HUES48 (cell line): ENCODE results near the gene CARS1.

Experiments used
- H3K27ac ChIP-seq: one replicate; pipeline ENCODE4 v1.7.0; 2013; ENCODE audit warnings: low read depth, low read length, inconsistent platforms
- H3K27me3 ChIP-seq: 2 replicates; pipeline ENCODE4 v1.6.1; 2013; ENCODE audit warnings: mild to moderate bottlenecking, low read length; ENCODE audit not compliant: control insufficient read depth, insufficient read depth
- H3K36me3 ChIP-seq: 2 replicates; pipeline ENCODE4 v1.6.1; 2013; ENCODE audit warnings: low read length; ENCODE audit not compliant: control insufficient read depth, insufficient read depth
- H3K4me1 ChIP-seq: 2 replicates; pipeline ENCODE4 v1.6.1; 2013; ENCODE audit warnings: mild to moderate bottlenecking, low read length; ENCODE audit not compliant: control insufficient read depth, insufficient read depth
- H3K4me3 ChIP-seq: 2 replicates; pipeline ENCODE4 v1.5.1; 2013; ENCODE audit warnings: mild to moderate bottlenecking, low read depth, low read length
- H3K9ac ChIP-seq: 2 replicates; pipeline ENCODE4 v1.6.1; 2013; ENCODE audit warnings: mild to moderate bottlenecking, low read depth, low read length, moderate library complexity
- H3K9me3 ChIP-seq: 2 replicates; pipeline ENCODE4 v1.6.1; 2013; ENCODE audit warnings: low read length; ENCODE audit not compliant: control insufficient read depth, insufficient read depth

Gene CARS1

DNA sequence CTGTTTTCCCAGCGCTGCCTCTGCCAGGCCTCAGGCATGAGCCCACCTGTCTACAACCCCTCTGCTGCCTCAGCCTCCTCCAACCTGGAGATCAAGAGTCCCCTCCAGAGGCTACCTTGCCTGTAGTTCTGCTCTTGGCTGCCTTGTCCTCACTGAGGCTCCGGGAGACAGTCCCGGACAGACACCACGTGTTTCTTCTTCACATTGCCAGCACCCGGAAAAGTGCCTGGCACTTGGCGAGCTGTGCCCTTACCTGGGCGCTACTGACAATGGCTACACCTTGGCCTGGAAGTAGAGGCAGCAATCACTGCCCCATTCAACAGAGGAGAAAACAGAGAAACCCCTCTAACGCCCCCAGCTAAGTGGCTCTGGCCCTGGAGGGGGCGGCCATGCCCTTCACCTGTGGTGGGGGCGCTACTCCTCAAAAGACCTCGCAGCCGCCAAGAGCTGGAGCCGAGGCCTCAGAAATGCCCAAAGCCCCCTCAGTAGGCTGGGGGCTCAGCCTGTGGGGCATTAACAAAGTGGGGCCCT, 62.1 kb downstream of the CARS1 start:
- no peak overlapping the region for H3K27ac ChIP-seq
- H3K27me3 ChIP-seq = no peaks in the 10 kb centered on the region
- H3K4me1 ChIP-seq = peaks cover 5% of the 10 kb centered on the region
- no peak overlapping the region for H3K4me3 ChIP-seq
- H3K9me3 ChIP-seq = no peaks in the 10 kb centered on the region
- peaks cover 3% of the 10 kb centered on the region for H3K36me3 ChIP-seq
- H3K9ac ChIP-seq = no peak overlapping the region

DNA sequence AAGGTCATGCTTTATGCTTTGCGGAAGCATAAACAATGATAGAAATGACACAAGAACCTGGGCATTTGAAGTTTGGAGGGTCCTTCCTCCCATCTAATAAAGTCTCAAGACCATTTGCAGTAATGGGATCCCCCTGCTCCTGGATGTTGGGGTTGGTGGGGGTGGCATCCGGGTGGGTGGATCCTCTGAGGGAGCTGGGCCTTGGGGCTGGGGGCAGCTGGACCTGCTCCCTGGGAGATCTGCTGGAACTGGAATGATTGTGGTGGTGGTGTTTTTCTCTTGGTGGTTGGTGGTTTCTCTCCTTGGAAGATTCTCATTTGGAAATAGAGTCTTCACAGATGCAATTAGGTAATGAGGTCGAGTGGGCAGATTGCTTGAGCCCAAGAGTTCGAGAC, 62.9 kb downstream of the CARS1 start:
- Histone ChIP-seq H3K9me3 (no peaks in the 10 kb centered on the region), H3K27ac (no peak overlapping the region), H3K4me1 (peaks cover 12% of the 10 kb centered on the region)

DNA sequence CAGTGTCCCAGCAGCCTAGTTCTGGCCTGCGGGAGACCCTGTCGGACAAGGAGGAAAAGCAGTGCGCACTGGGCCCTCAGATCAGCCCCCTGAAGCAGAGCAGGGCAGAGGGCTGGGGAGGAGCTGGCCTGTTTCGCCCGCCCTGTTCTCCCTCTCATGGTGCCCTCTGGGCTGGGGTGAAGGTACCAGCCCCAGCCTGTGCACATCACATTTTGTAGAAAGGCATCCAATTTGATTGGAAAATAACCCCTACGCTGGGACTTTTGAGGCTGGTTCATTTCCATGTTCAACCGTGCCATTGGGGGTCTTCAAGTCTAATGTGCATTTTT, 64.3 kb downstream of the CARS1 start:
- no peaks in the 10 kb centered on the region for H3K9me3 ChIP-seq
- peak overlapping the region; percentile 90 for H3K27ac ChIP-seq
- H3K36me3 ChIP-seq = peaks cover 3% of the 10 kb centered on the region; the same call in 1 of the 2 replicates
- no peaks in the 10 kb centered on the region for H3K27me3 ChIP-seq
- H3K4me1 ChIP-seq = peaks cover 26% of the 10 kb centered on the region
- H3K9ac ChIP-seq = peak overlapping the region; percentile 91
- peak overlapping the region; percentile 98 for H3K4me3 ChIP-seq

More for the DNA sequence above, 62.9 kb downstream of the CARS1 start:
- no peaks in the 10 kb centered on the region for H3K27me3 ChIP-seq
- no peak overlapping the region for H3K9ac ChIP-seq
- H3K4me3 ChIP-seq = no peak overlapping the region
- H3K36me3 ChIP-seq = no peaks in the 10 kb centered on the region

DNA sequence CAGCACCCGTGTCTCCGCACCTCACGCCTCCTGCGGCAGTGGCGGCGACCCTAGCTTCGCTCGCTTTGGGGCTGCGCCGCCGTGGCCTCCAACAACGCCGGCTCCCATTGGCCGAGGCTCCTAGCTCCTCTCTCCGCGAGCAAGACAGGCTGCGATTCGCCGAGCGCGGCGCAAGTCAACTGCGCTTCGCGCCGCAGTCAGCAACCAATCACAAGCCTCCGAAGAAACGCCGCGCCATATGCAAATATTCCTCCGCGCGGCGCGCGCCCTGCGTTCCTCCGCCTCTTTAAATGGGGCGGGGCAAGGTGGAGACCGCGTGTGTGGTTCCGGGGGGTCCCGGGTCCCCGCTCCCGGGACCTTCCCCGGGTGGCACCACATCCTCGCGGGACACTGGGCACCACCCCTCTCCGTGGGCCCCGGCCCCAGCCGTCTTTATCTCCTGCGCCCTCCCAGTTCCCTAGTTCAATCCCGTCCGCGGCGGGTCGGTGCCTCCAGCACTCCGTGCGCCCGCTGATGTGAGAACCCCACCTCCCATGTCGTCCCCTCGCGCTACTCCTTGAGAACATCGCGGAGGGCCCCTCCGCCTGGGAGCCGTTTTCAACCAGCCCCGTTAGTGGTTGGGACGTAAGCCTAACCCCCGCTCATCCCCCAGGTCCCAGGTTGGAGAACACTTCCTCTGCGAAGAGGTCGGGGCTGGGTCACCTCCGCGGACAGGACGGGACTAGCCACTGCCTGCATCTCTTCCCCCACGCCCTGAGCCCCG, 64.8 kb downstream of the CARS1 start, which contains the start of gene NAP1L4:
Gene NAP1L4 (minus strand): TSS at position 96 of the 763 bp plus-strand sequence. CDS start 13,109 bp downstream, outside the sequence.
- Histone ChIP-seq H3K36me3 (peaks cover 8% of the 10 kb centered on the region; the same call in 1 of the 2 replicates), H3K27ac (peak within 1 kb of the TSS; percentile 91), H3K9ac (peak within 1 kb of the TSS; percentile 91), H3K4me1 (peaks cover 29% of the 10 kb centered on the region), H3K27me3 (no peaks in the 10 kb centered on the region), H3K4me3 (peak within 1 kb of the TSS; percentile 98), H3K9me3 (no peaks in the 10 kb centered on the region)

DNA sequence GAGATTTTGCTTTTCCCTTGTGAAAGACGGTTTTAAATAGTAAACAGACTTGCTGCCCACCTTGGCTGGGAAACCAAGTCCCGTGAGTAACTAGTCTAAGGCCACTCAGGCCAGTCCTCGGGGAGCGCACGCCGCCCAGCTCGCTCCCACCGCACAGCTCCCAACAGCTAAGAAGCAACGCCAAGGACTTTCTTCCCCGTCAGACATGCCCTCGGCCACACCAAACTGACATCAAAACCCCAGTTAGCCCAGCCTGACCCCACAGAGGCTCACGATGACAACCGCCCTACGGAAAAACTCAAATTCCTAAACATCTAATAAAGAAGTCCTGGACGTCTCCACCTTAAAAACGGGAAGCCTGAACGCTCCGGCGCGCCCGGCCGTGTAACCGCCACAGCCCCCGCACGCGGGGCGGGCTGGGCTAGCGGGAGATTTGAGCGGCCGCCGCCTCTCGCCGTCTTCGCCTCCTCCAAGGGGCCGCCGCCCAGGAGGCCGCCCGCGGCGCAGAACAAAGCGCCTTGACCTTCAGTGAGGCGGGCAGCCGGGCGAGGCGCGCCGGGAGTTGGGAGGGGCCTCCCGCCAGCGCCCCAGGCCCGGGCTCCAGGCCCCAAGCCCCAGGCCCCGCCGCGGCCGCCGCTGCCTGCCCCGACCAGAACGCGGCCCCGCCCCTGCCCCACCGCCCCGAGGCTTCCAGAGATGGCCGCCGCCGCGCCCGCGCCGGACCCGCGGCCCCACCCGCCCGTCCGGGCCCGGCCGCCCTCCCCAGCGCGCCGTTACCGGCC, 65.6 kb downstream of the CARS1 start:
- no peaks in the 10 kb centered on the region for H3K9me3 ChIP-seq
- H3K4me1 ChIP-seq = peaks cover 29% of the 10 kb centered on the region
- H3K36me3 ChIP-seq = peaks cover 16% of the 10 kb centered on the region
- peak overlapping the region; percentile 91 for H3K9ac ChIP-seq
- H3K4me3 ChIP-seq = peak overlapping the region; percentile 98
- H3K27ac ChIP-seq = peak overlapping the region; percentile 91
- H3K27me3 ChIP-seq = no peaks in the 10 kb centered on the region

DNA sequence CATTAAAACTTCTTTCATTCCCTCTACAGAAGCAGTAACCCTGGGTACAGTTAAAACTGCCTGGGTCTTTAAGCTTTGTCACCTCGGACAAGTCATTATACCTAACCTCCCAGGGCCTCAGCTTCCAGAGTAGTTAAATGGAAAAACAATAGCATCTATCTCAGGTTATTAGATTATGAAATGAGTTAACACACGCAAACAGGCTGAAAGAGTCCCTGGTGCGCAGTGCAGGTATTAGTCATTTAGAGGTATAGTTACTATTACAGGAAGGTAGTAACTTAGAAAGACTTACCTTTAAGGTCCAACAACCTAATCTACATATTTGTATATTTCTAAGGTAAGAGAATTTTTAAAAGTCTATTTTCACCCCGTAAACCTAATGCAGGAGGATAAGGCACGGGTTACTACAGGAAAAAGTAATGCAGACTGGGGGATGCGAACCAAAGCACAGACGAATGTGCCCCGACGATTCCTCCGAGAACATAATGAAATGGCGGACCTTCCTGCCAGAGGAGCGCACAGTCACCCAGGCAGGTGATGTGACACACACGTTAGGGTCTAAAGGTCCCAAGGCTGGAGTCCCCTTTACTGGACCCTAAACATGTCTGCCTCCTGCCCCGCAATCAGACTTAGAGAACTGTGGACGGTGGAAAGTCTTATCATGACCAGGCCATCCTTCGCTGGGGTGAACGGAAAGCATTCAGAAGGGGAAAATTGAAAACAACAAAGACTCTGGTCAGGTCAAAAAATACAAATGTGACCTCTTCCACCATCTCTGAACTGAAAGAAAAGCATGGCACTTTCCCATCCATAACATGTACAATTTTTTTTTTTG, 66.4 kb downstream of the CARS1 start:
- Histone ChIP-seq H3K4me1 (peaks cover 29% of the 10 kb centered on the region), H3K27ac (peak overlapping the region; percentile 91), H3K36me3 (peaks cover 18% of the 10 kb centered on the region), H3K27me3 (no peaks in the 10 kb centered on the region), H3K9me3 (no peaks in the 10 kb centered on the region), H3K4me3 (peak overlapping the region; percentile 98), H3K9ac (peak overlapping the region; percentile 82)

DNA sequence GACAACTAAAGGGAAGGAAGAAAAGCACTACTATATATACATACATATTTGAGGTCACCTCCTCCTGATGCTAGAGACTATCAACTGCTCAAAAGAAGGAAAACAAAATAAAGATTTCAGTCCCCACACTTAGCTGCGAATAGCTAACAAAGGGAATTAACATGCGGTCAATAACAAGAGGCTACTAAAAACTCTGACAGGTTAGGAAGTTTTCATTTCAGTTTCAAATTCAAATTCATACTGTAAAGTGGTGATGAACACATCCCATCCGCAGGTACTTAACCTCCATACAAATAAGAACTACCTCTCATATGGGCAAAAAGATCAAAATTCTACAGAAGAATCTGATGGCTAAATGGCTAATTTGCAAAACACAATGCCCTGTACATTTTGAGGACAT, 67.7 kb downstream of the CARS1 start:
- H3K9ac ChIP-seq = 0 out of 2 replicates have a peak overlapping the region, but pooled peaks have one; percentile 27
- H3K36me3 ChIP-seq = peaks cover 30% of the 10 kb centered on the region
- H3K27me3 ChIP-seq = no peaks in the 10 kb centered on the region
- peak overlapping the region; percentile 42 for H3K27ac ChIP-seq
- H3K9me3 ChIP-seq = no peaks in the 10 kb centered on the region
- H3K4me1 ChIP-seq = peaks cover 29% of the 10 kb centered on the region
- H3K4me3 ChIP-seq = peak overlapping the region; percentile 98

DNA sequence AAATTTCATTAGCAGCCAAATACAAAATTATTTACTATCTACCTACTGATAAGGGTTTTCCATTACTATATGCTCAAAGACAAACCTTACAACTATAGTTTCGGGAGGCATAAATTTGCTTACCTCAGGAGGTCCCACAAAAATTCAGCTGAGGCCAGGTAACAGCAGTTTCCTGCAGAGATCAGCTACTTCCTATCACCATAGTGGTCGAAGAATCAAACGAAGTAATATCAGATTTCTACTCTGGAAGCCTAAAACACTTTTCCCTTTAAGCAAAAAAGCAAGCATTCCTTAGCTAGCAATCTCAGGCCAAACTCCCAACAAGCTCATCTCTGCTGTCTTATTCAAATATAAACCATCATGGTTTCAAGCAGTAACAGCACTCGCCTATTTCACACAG, 68.2 kb downstream of the CARS1 start:
- peaks cover 29% of the 10 kb centered on the region for H3K4me1 ChIP-seq
- H3K27ac ChIP-seq = peak overlapping the region; percentile 42
- peak overlapping the region; percentile 98 for H3K4me3 ChIP-seq
- H3K27me3 ChIP-seq = no peaks in the 10 kb centered on the region
- H3K36me3 ChIP-seq = peaks cover 32% of the 10 kb centered on the region
- H3K9ac ChIP-seq = 0 out of 2 replicates have a peak overlapping the region, but pooled peaks have one; percentile 27
- no peaks in the 10 kb centered on the region for H3K9me3 ChIP-seq

DNA sequence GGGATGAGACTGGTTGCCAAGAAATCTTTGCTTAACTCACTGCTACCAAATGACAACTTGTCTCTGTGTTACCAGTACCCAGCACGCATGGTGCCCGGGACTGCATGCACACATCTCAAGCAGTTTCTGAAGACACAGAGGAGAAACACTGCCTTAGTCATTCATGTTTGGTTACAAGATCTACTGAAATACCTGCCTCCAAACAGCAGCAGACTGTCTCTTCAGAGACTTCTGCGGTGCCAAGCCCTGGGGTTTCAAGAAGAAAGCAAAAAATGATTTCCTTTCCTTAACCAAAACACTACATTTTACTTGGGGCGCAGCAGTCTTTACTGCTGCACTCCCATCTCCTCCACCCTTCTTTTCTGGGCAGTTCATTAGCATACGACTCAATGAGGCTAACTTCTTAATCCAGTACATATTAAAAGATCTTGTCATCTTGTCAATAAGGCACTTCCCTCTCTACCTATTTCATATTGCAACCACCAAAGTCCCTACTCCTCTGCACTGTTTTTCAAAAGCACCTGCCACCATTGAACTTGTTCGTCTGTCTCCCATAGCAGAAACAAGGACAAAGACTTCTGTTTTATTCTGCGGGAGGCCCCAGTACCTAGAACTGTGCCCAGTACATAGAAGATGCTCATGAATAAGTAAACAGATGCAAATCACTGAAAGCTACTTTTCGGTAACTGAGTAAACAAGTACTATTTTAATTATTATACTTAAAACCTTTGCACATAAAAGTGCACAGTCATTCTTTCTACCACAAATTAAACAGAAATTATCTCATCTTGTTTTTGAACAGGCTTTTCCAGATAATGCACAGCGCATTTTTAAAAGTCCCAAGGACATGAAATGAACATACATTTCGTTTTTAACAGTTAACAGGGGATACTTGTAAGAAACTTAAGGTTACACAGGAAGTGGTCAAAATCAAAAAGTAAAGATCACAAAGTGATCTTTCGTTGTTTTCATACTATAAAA, 69.1 kb downstream of the CARS1 start:
- Histone ChIP-seq H3K9me3 (no peaks in the 10 kb centered on the region), H3K36me3 (peaks cover 34% of the 10 kb centered on the region), H3K9ac (no peak overlapping the region), H3K4me3 (peak overlapping the region; percentile 98; the same call in 1 of the 2 replicates), H3K27me3 (no peaks in the 10 kb centered on the region), H3K4me1 (peaks cover 29% of the 10 kb centered on the region), H3K27ac (no peak overlapping the region)
